Neuronal stem cell (in vitro differentiated cells): ENCODE data around the gene PHACTR3.

Source experiments
- DNase-seq: peaks from one replicate; pipeline ENCODE4 v3.0.0-alpha.2; 2013; ENCODE audit warnings: low spot score
- H2AFZ ChIP-seq: one replicate; pipeline ENCODE4 v1.6.1; 2013; ENCODE audit warnings: mild to moderate bottlenecking, low read length, inconsistent platforms
- H2AK5ac ChIP-seq: 2 replicates; pipeline ENCODE4 v1.6.1; 2013; ENCODE audit warnings: low read depth, mild to moderate bottlenecking, inconsistent platforms, low read length, moderate library complexity, mixed read lengths
- H2BK120ac ChIP-seq: 2 replicates; pipeline ENCODE4 v1.6.1; 2013; ENCODE audit warnings: low read depth, mild to moderate bottlenecking, inconsistent platforms, low read length, moderate library complexity, mixed read lengths
- H2BK12ac ChIP-seq: one replicate; pipeline ENCODE4 v1.6.1; 2013; ENCODE audit warnings: low read length, inconsistent platforms
- H2BK15ac ChIP-seq: 2 replicates; pipeline ENCODE4 v1.6.1; 2013; ENCODE audit warnings: mild to moderate bottlenecking, low read length, inconsistent platforms, mixed read lengths
- H2BK5ac ChIP-seq: one replicate; pipeline ENCODE4 v1.6.1; 2013; ENCODE audit warnings: inconsistent platforms, mild to moderate bottlenecking, low read length, moderate library complexity
- H3K14ac ChIP-seq: one replicate; pipeline ENCODE4 v1.6.1; 2013; ENCODE audit warnings: low read length, inconsistent platforms
- H3K18ac ChIP-seq: 2 replicates; pipeline ENCODE4 v1.6.1; 2013; ENCODE audit warnings: low read length, inconsistent platforms
- H3K23ac ChIP-seq: 2 replicates; pipeline ENCODE4 v1.6.1; 2013; ENCODE audit warnings: low read depth, mild to moderate bottlenecking, mixed read lengths, low read length, inconsistent platforms; ENCODE audit not compliant: poor library complexity
- H3K27ac ChIP-seq: replicated peaks from 3 replicates; pipeline ENCODE4 v1.5.1; 2013; ENCODE audit warnings: low read length, inconsistent platforms
- H3K27me3 ChIP-seq, 3 experiments: 2 replicates each; pipeline ENCODE4 v1.6.1; 2013; ENCODE audit warnings: low read length in 3 of 3, mild to moderate bottlenecking in 2 of 3, inconsistent platforms in 1 of 3, low read depth in 1 of 3, mixed read lengths in 1 of 3, moderate library complexity in 1 of 3; ENCODE audit not compliant: control insufficient read depth in 3 of 3, insufficient read depth in 3 of 3
- H3K36me3 ChIP-seq, 2 donors: replicated peaks in 1 of 2; 2 replicates each; pipeline ENCODE4 v1.6.1; 2013; ENCODE audit warnings: low read length in 2 of 2; ENCODE audit not compliant: control insufficient read depth in 2 of 2, insufficient read depth in 2 of 2
- H3K4ac ChIP-seq: 2 replicates; pipeline ENCODE4 v1.6.1; 2013; ENCODE audit warnings: inconsistent platforms, mild to moderate bottlenecking, low read length, moderate library complexity
- H3K4me1 ChIP-seq, 2 donors: 1 replicate in 1 of 2; 2 replicates in 1 of 2; pipeline ENCODE4 v1.6.1; 2013; ENCODE audit warnings: low read length in 2 of 2, low read depth in 1 of 2; ENCODE audit not compliant: control insufficient read depth in 2 of 2, insufficient read depth in 1 of 2
- H3K4me2 ChIP-seq: one replicate; pipeline ENCODE4 v1.6.1; 2013; ENCODE audit warnings: mild to moderate bottlenecking, low read length, inconsistent platforms; ENCODE audit not compliant: insufficient read depth, poor library complexity, severe bottlenecking
- H3K4me3 ChIP-seq, 2 donors: 2 replicates each; pipeline ENCODE4 v1.5.1; 2013; ENCODE audit warnings: low read length in 2 of 2, mild to moderate bottlenecking in 2 of 2, inconsistent platforms in 1 of 2, moderate library complexity in 1 of 2
- H3K79me1 ChIP-seq: one replicate; pipeline ENCODE4 v1.6.1; 2013; ENCODE audit warnings: low read depth, mild to moderate bottlenecking, inconsistent platforms, low read length, moderate library complexity
- H3K9ac ChIP-seq: one replicate; pipeline ENCODE4 v1.6.1; 2013; ENCODE audit warnings: mild to moderate bottlenecking, low read depth, low read length, inconsistent platforms; ENCODE audit not compliant: poor library complexity
- H3K9me3 ChIP-seq, 2 donors: replicated peaks in 1 of 2; 2 replicates each; pipeline versions ENCODE3 to v1.6.1; 2013; ENCODE audit warnings: low read length in 2 of 2, mild to moderate bottlenecking in 2 of 2, inconsistent platforms in 1 of 2, low read depth in 1 of 2, mixed read lengths in 1 of 2, moderate library complexity in 1 of 2; ENCODE audit not compliant: control insufficient read depth in 2 of 2, insufficient read depth in 1 of 2
- H4K8ac ChIP-seq: one replicate; pipeline ENCODE4 v1.6.1; 2013; ENCODE audit warnings: low read depth, mild to moderate bottlenecking, inconsistent platforms, low read length, moderate library complexity
- H4K91ac ChIP-seq: one replicate; pipeline ENCODE4 v1.6.1; 2013; ENCODE audit warnings: low read length, low read depth, mild to moderate bottlenecking, inconsistent platforms; ENCODE audit not compliant: poor library complexity
- WGBS, 2 donors: extraction: QIAGEN DNeasy Blood & Tissue Kit; methylation state at CpG; one replicate each; pipeline ENCODE4 v1.1.7; 2013; ENCODE audit warnings: missing lambda C conversion rate in 2 of 2, mixed read lengths in 1 of 2; ENCODE audit not compliant: insufficient read length in 2 of 2, insufficient replicate concordance in 1 of 2; ENCODE audit errors: extremely low coverage in 2 of 2; 5-methylcytosine and 5-hydroxymethylcytosine counted together

The PHACTR3 gene

DNA sequence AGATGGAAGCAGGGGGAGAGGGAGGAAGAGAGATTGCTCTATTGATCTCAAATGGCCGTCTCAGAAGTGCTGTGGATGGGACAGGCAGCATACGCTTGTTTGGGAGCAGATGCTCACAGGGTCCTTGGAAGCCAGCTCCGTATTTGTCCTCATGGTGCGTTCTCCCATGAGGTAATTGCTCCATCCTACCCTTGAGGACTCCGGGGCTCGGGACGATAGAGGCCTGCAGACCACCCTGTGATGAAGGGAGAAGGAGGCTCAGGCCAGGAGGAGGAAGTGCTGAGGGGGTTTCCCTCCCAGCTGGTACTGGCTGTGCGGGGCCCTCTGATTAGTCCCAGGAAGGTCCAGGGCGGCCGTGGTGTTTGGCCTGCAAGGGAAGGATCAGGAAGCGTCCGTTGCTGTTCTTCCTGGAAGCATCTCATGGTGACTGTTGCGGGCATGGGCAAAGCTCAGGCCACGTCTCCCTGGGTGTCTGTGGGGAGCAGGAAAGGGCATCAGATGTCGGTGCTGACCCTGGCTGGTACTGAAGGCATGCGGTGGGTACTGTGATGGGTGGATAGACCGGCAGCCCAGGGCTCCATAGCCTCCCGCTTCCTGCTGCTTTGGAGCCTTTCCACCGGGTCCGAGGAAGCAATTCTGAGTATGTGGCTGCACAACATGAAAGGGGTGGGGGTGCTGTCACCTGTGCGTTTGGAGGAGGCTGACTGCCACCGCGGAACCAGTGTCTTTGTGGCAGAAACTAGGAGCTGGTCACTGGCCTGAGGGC is 170.8 kb downstream of the PHACTR3 start:
- Histone ChIP-seq H3K4me3 (no peak overlapping the region), H2BK15ac (no peak overlapping the region), H2AFZ (no peak overlapping the region), H2AK5ac (no peak overlapping the region), H3K9me3 (no peaks in the 10 kb centered on the region), H3K23ac (no peak overlapping the region), H3K79me1 (no peaks in the 10 kb centered on the region), H4K8ac (no peak overlapping the region), H3K36me3 (no peaks in the 10 kb centered on the region), H3K4me2 (no peak overlapping the region), H2BK12ac (no peak overlapping the region), H2BK5ac (peak overlapping the region; percentile 43), H2BK120ac (no peak overlapping the region), H3K9ac (no peak overlapping the region), H3K27me3 (peaks cover 0 to 3% (median 0%) of the 10 kb centered on the region in 3 experiments), H3K27ac (no peak overlapping the region), H3K4ac (no peak overlapping the region), H3K18ac (peak overlapping the region; percentile 31), H3K14ac (no peak overlapping the region), H3K4me1 (no peaks in the 10 kb centered on the region), H4K91ac (no peak overlapping the region)
- WGBS, 2 donors: no CpG with 5 or more reads among the region's 23 CpGs
- DNase-seq: no peak

- Histone ChIP-seq H4K91ac (no peak overlapping the region), H3K23ac (no peak overlapping the region), H3K9me3 (no peaks in the 10 kb centered on the region), H3K4ac (no peak overlapping the region), H3K79me1 (no peaks in the 10 kb centered on the region), H3K4me2 (no peak overlapping the region), H2AK5ac (no peak overlapping the region), H2BK15ac (no peak overlapping the region), H3K4me1 (no peaks in the 10 kb centered on the region), H3K4me3 (peak overlapping the region in 1 of 2 donors; percentile 28), H3K27me3 (peaks cover 0 to 3% (median 0%) of the 10 kb centered on the region in 3 experiments), H3K18ac (no peak overlapping the region), H3K27ac (no peak overlapping the region), H2BK12ac (no peak overlapping the region), H3K14ac (no peak overlapping the region), H4K8ac (no peak overlapping the region), H2AFZ (no peak overlapping the region), H3K36me3 (no peaks in the 10 kb centered on the region), H3K9ac (no peak overlapping the region), H2BK5ac (no peak overlapping the region), H2BK120ac (no peak overlapping the region)
- no peak for DNase-seq
- no CpG with 5 or more reads among the region's 4 CpGs for WGBS, 2 donors
Observed at GRCh38 chr20:59775687-59776055, 171.3 kb downstream of the PHACTR3 start.

- H3K23ac ChIP-seq: no peak overlapping the region
- no peak overlapping the region for H3K4me3 ChIP-seq
- no peak overlapping the region for H3K4me2 ChIP-seq
- H2BK12ac ChIP-seq: no peak overlapping the region
- H4K8ac ChIP-seq: no peak overlapping the region
- H3K9me3 ChIP-seq: no peaks in the 10 kb centered on the region
- peak overlapping the region; percentile 30 for H3K9ac ChIP-seq
- H3K27ac ChIP-seq: no peak overlapping the region
- no peak overlapping the region for H2BK120ac ChIP-seq
- no peak overlapping the region for H2BK5ac ChIP-seq
- H2AK5ac ChIP-seq: no peak overlapping the region
- no peak overlapping the region for H3K14ac ChIP-seq
- no CpG with 5 or more reads among the region's 8 CpGs for WGBS, 2 donors
- H3K4me1 ChIP-seq: no peaks in the 10 kb centered on the region
- no peaks in the 10 kb centered on the region for H3K79me1 ChIP-seq
- H3K4ac ChIP-seq: no peak overlapping the region
- no peak overlapping the region for H2BK15ac ChIP-seq
- H4K91ac ChIP-seq: no peak overlapping the region
- DNase-seq: no peak
- peaks cover 0 to 3% (median 0%) of the 10 kb centered on the region in 3 experiments for H3K27me3 ChIP-seq
- H3K18ac ChIP-seq: no peak overlapping the region
- H2AFZ ChIP-seq: no peak overlapping the region
- no peaks in the 10 kb centered on the region for H3K36me3 ChIP-seq
Observed at GRCh38 chr20:59776059-59776603, 171.8 kb downstream of the PHACTR3 start.

GRCh38 chr20:59776626-59777330 is 172.4 kb downstream of the PHACTR3 start:
- no peak overlapping the region for H2AK5ac ChIP-seq
- H3K18ac ChIP-seq: no peak overlapping the region
- H3K4ac ChIP-seq: no peak overlapping the region
- no peak overlapping the region for H2BK12ac ChIP-seq
- H3K36me3 ChIP-seq: no peaks in the 10 kb centered on the region
- no peak overlapping the region for H4K91ac ChIP-seq
- H2BK120ac ChIP-seq: no peak overlapping the region
- H3K9ac ChIP-seq: no peak overlapping the region
- no peaks in the 10 kb centered on the region for H3K4me1 ChIP-seq
- peak overlapping the region; percentile 35 for H3K23ac ChIP-seq
- no peak overlapping the region for H3K14ac ChIP-seq
- H3K79me1 ChIP-seq: no peaks in the 10 kb centered on the region
- H3K27me3 ChIP-seq: peaks cover 0 to 3% (median 0%) of the 10 kb centered on the region in 3 experiments
- H4K8ac ChIP-seq: no peak overlapping the region
- H2BK15ac ChIP-seq: no peak overlapping the region
- WGBS, 2 donors: no CpG with 5 or more reads among the region's 13 CpGs
- H3K4me2 ChIP-seq: no peak overlapping the region
- H2BK5ac ChIP-seq: no peak overlapping the region
- H3K9me3 ChIP-seq: no peaks in the 10 kb centered on the region
- no peak overlapping the region for H3K27ac ChIP-seq
- no peak overlapping the region for H2AFZ ChIP-seq
- DNase-seq: no peak
- H3K4me3 ChIP-seq: no peak overlapping the region
